ENCODE measurements around the gene CDK10. TPM values are rescaled to one million over a fixed set of nuclear protein-coding genes. Genes with fewer than 3 reads are reported as not detected.
A peak's percentile ranks its signal among the peaks of the same experiment; 100 is the strongest.

Gene CDK10, protein sequence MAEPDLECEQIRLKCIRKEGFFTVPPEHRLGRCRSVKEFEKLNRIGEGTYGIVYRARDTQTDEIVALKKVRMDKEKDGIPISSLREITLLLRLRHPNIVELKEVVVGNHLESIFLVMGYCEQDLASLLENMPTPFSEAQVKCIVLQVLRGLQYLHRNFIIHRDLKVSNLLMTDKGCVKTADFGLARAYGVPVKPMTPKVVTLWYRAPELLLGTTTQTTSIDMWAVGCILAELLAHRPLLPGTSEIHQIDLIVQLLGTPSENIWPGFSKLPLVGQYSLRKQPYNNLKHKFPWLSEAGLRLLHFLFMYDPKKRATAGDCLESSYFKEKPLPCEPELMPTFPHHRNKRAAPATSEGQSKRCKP
- 10 to 100 TPM; 20.8 to 45.1 (median 25.7) TPM for total RNA-seq

GRCh38 chr16:89686520-89687091 is at the start of gene CDK10:
Gene CDK10 (plus strand): TSS chr16:89686689. CDS start chr16:89686711, 22 bp downstream.
- peaks cover 9 to 27% (median 19%) of the 10 kb centered on the region in 4 donors for H3K36me3 ChIP-seq
- peak within 1 kb of the TSS; percentile 86 to 99 (median 94) for H3K4me3 ChIP-seq
- 4% methylated on average over 5 of the region's 67 CpGs for WGBS
- peak; percentile 96 for DNase-seq (ENCODE audit: extremely low spot score)
- intact Hi-C loops (cut with DNase I) = no loop called here
- peaks cover 9 to 21% (median 18%) of the 10 kb centered on the region in 4 donors for H3K4me1 ChIP-seq
- no peaks in the 10 kb centered on the region for H3K9me3 ChIP-seq
- no peaks in the 10 kb centered on the region for H3K27me3 ChIP-seq
- H3K27ac ChIP-seq (replicated peaks in 1 of 4) = peak within 1 kb of the TSS; percentile 83 to 93 (median 88)
- TF ChIP-seq POLR2AphosphoS5 (IDR thresholded peaks at IDR 0.05) = peak; percentile 81 to 91
- TF ChIP-seq, protein P1, sequence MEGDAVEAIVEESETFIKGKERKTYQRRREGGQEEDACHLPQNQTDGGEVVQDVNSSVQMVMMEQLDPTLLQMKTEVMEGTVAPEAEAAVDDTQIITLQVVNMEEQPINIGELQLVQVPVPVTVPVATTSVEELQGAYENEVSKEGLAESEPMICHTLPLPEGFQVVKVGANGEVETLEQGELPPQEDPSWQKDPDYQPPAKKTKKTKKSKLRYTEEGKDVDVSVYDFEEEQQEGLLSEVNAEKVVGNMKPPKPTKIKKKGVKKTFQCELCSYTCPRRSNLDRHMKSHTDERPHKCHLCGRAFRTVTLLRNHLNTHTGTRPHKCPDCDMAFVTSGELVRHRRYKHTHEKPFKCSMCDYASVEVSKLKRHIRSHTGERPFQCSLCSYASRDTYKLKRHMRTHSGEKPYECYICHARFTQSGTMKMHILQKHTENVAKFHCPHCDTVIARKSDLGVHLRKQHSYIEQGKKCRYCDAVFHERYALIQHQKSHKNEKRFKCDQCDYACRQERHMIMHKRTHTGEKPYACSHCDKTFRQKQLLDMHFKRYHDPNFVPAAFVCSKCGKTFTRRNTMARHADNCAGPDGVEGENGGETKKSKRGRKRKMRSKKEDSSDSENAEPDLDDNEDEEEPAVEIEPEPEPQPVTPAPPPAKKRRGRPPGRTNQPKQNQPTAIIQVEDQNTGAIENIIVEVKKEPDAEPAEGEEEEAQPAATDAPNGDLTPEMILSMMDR (IDR thresholded peaks at IDR 0.05) = no peak
- peak; percentile 5 for TF ChIP-seq POLR2A (IDR thresholded peaks at IDR 0.05; ENCODE audit: low read depth)
- no peak for TF ChIP-seq EP300 (IDR thresholded peaks at IDR 0.05)

- H3K36me3 ChIP-seq = no peaks in the 10 kb centered on the region
- H3K9me3 ChIP-seq = no peaks in the 10 kb centered on the region
- DNase-seq (ENCODE audit: extremely low spot score) = no peak
- peaks cover 0 to 22% (median 6%) of the 10 kb centered on the region in 4 donors for H3K27me3 ChIP-seq
- WGBS = 76% methylated on average over 10 of the region's 10 CpGs
- H3K4me3 ChIP-seq = no peak overlapping the region
- H3K4me1 ChIP-seq = peaks cover 11 to 20% (median 17%) of the 10 kb centered on the region in 4 donors
- H3K27ac ChIP-seq (replicated peaks in 1 of 4) = no peak overlapping the region
- TF ChIP-seq POLR2A (IDR thresholded peaks at IDR 0.05; ENCODE audit: low read depth) (no peak), EP300 (IDR thresholded peaks at IDR 0.05) (no peak), POLR2AphosphoS5 (IDR thresholded peaks at IDR 0.05) (no peak)
- TF ChIP-seq, protein P1 (IDR thresholded peaks at IDR 0.05) = no peak
- intact Hi-C loops (cut with DNase I) = no loop called here
These were observed 49.1 kb upstream of the CDK10 start for GRCh38 chr16:89637379-89637778.

DNA sequence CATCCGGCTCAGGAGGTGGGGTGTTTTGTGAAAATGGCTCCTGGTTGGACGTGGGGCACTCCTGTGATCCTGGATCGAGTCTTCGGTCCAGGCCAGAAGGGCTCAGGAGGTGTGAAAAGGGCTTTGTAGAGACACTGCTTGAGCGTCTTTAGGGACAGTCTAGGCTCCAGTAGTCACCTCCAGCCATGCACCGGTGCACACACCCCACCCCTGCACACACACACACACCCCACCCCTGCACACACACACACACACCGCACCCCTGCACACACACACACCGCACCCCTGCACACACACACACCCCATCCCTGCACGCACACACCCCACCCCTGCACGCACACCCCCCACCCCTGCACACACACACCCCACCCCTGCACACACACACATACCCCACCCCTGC is 48.0 kb upstream of the CDK10 start:
- intact Hi-C loops (cut with DNase I) = no loop called here
- WGBS = 72% methylated on average over 6 of the region's 10 CpGs

GRCh38 chr16:89639385-89639784 is 47.1 kb upstream of the CDK10 start:
- no peak overlapping the region for H3K27ac ChIP-seq (replicated peaks in 1 of 4)
- TF ChIP-seq, protein P1 (IDR thresholded peaks at IDR 0.05) = no peak
- TF ChIP-seq EP300 (IDR thresholded peaks at IDR 0.05) (no peak), POLR2A (IDR thresholded peaks at IDR 0.05; ENCODE audit: low read depth) (no peak), POLR2AphosphoS5 (IDR thresholded peaks at IDR 0.05) (no peak)
- no peak for DNase-seq (ENCODE audit: extremely low spot score)
- WGBS = 67% methylated on average over 6 of the region's 6 CpGs
- intact Hi-C loops (cut with DNase I) = no loop called here
- peaks cover 0 to 7% (median under 1%) of the 10 kb centered on the region in 4 donors for H3K36me3 ChIP-seq
- H3K9me3 ChIP-seq = no peaks in the 10 kb centered on the region
- H3K4me1 ChIP-seq = peaks cover 11 to 20% (median 17%) of the 10 kb centered on the region in 4 donors
- H3K27me3 ChIP-seq = peaks cover 0 to 7% (median 0%) of the 10 kb centered on the region in 4 donors
- H3K4me3 ChIP-seq = no peak overlapping the region

More for the DNA sequence above, 48.0 kb upstream of the CDK10 start:
- peaks cover 11 to 20% (median 17%) of the 10 kb centered on the region in 4 donors for H3K4me1 ChIP-seq
- no peak overlapping the region for H3K27ac ChIP-seq (replicated peaks in 1 of 4)
- no peaks in the 10 kb centered on the region for H3K9me3 ChIP-seq
- no peak for DNase-seq (ENCODE audit: extremely low spot score)
- peaks cover 0 to 12% (median 2%) of the 10 kb centered on the region in 4 donors for H3K27me3 ChIP-seq
- TF ChIP-seq POLR2AphosphoS5 (IDR thresholded peaks at IDR 0.05) (no peak), POLR2A (IDR thresholded peaks at IDR 0.05; ENCODE audit: low read depth) (no peak), EP300 (IDR thresholded peaks at IDR 0.05) (no peak)
- TF ChIP-seq, protein P1 (IDR thresholded peaks at IDR 0.05) = no peak
- H3K36me3 ChIP-seq = no peaks in the 10 kb centered on the region
- H3K4me3 ChIP-seq = no peak overlapping the region

Measured in esophagus muscularis mucosa (tissue), 4 donors.